Stimulated activated CD8-positive, alpha-beta memory T cell treated with anti-CD3 and anti-CD28 coated beads, Interleukin-15, amount 100 ng/mL, for 1 hour (primary cell): Measurements from ENCODE around the gene VAV1.
"Not testable (repeated sequence)": the region's sequence is repeated elsewhere in the genome, so short reads cannot be mapped to it uniquely, and the experiment has no call there.

Experiments used
- DNase-seq: peaks from one replicate; pipeline ENCODE4 v3.0.0-alpha.2; 2020; ENCODE audit warnings: low read depth

Gene VAV1

GRCh38 chr19:6852001-6852400 is 79.5 kb downstream of the VAV1 start:
- no peak for DNase-seq

- DNase-seq, result no peak
Measured at GRCh38 chr19:6853868-6854267, 81.4 kb downstream of the VAV1 start.

- no peak for DNase-seq
Measured at GRCh38 chr19:6854758-6855157, 82.2 kb downstream of the VAV1 start.

DNA sequence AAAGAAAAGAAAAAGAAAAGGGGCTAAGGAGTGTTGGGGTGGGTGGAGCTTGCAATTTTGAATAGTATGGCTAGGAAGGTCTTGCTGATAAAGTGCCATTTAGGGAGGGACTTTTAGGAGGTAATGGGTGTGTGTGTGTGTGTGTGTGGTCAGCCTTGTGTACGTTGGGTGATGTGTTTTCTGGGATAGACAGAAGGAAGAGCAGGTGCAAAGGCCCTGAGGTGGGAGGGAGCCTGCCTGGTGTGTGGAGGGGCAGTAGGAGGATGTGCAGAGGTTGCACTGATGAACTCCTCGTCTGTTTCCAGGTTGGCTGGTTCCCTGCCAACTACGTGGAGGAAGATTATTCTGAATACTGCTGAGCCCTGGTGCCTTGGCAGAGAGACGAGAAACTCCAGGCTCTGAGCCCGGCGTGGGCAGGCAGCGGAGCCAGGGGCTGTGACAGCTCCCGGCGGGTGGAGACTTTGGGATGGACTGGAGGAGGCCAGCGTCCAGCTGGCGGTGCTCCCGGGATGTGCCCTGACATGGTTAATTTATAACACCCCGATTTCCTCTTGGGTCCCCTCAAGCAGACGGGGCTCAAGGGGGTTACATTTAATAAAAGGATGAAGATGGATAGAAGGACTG is 84.4 kb downstream of the VAV1 start:
- no peak for DNase-seq

GRCh38 chr19:6861683-6862286 is 89.3 kb downstream of the VAV1 start:
- no peak for DNase-seq

GRCh38 chr19:6862673-6863078 is 90.2 kb downstream of the VAV1 start:
- peak; percentile 82 for DNase-seq

DNA sequence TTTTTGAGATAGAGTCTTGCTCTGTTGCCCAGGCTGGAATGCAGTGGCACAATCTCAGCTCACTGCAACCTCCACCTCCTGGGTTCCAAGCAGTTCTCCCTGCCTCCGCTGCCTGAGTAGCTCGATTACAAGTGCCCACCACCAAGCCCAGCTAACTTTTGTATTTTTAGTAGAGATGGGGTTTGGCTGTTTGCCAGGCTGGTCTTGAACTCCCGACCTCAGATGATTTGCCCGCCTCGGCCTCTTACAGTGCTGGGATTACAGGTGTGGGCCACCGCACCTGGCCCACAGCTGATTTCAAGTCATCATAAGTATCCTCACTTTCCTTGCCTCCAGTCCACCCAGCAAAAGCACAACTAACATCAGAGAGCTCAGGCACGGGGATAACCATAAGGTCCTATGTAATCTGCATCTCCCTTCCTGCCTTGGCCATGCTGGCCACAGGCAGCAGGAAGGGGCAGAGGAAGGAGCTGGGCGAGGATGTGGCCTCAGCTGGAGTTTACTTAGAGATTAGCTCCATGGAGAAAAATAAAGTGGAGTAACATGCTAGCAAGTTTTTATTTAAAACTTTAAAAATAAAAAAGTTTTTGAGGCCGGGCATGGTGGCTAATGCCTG is 91.9 kb downstream of the VAV1 start:
- no peak for DNase-seq

DNA sequence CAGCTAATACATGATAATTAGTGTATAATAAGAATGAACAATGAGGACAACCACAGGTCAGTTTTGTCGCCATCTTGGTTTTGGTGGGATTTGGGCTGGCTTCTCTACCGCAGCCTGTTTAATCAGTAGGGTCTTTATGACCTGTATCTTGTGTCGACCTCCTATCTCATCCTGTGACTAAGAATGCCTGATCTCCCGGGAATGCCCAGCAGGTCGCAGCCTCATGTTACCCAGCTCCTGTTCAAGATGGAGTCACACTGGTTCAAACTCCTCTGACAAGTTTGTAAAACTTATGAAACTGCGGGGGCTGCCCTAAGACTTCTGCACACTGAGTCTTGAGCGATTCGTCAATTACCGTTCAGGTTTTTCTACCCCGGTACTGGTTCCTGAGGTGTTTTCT is 93.3 kb downstream of the VAV1 start:
- DNase-seq, result no peak

DNA sequence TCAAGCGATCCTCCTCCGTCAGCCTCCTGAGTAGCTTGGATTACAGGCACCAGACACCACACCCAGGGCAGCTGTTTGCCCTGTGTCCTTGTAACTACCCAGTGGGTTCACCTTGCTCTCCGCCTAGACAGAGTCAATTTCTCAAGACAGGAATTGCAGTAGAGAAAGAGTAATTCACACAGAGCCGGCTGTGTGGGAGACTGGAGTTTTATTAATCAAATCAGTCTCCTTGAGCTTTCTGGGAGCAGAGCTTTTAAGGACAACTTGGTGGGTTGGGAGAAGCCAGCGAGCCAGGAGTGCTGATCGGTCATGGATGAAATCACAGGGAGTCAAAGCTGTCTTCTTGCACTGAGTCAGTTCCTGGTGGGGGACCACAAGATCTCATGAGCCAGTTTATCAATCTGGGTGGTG is 94.2 kb downstream of the VAV1 start:
- no peak for DNase-seq

DNA sequence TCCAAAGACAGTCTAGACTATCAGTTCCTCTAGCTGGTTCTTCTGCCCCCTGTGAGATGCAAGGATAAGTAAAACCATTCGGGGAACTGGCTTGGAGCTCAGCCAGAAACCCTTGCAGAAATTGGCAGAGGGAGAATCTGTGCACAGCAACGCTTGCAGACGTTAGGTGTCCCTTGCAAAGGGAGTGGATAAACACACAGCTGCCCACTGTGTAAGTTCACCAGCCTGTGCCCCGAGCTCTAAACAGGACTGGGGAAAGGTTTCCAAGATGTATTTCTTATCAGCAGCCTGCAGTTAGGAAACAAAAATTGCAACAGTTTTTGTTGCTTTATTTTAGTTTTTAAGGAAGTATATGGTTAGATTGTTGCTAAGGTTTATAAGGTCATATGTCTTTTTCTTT is 95.8 kb downstream of the VAV1 start:
- no peak for DNase-seq

DNA sequence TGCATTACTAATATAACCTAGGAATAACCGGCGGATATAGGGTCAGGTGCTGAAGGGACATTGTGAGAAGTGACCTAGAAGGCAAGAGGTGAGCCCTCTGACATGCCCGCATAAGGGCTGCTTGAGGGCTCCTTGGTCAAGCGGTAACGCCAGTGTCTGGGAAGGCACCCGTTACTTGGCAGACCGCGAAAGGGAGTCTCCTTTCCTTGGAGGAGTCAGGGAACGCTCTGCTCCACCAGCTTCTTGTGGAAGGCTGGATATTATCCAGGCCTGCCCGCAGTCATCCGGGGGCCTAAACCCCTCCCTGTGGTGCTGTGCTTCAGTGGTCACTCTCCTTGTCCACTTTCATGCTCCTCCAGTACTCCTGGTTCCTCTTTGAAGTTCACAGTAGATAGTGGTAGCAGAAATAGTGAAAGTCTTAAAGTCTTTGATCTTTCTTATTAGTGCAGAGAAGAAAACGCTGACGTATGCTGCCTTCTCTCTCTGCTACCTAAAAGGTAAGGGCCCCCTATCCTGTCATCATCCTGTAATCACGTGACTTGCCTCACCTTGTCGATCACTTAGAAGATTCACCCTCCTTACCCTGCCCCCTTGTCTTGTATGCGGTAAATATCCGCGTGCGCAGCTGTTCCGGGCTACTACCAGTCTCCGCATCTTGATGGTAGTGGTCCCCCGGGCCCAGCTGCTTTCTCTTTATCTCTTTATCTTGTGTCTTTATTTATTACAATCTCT is 96.8 kb downstream of the VAV1 start:
- not testable (repeated sequence) for DNase-seq

GRCh38 chr19:6873708-6874431 is 101.4 kb downstream of the VAV1 start:
- no peak for DNase-seq

GRCh38 chr19:6875218-6875617 is 102.7 kb downstream of the VAV1 start:
- DNase-seq, result no peak

DNA sequence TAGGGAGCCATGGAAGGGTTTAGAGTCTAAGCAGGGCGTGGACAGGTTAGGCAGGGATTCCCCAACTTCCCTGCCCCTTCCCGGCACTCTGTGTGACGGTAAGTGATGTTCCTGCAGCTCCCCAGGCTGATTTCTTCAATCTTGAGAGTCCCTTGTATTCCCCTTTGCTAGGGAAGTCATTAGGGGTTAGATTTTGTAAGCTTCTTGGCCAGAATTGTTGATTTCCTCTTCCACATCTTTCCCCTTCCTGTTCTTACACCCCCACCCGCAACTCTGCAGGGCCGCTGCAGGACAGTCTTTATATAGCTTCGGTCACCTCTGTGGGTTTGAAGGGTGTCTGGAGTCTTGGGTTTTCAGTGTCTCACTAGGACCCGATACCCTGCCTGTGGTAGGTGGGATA is 104.2 kb downstream of the VAV1 start:
- no peak for DNase-seq

- DNase-seq, result no peak
Measured at GRCh38 chr19:6877766-6878165, 105.3 kb downstream of the VAV1 start.

GRCh38 chr19:6886277-6886897 is 113.9 kb downstream of the VAV1 start:
- no peak for DNase-seq

DNA sequence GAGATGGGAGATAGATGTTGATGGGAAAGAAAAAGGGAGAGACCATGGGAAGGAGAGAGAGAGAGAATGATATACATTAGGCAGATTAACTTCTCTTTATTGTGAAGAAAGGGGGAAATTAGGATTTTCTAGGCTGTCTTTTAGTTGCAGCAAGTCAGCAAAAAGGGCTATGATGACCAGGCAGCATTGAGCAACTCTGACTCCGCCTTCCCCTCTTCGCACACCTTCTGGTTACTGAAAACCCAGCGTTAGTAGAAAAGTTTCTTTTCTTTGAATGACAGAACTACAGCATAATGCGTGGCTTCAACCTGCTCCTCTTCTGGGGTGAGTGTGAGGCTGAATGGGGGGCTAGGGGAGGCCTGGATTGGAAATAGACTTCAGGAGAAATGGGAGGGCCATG is 114.8 kb downstream of the VAV1 start, which contains the start of gene ADGRE1:
TSS of gene ADGRE1 (plus strand) at position 264 of the 400 bp plus-strand sequence. CDS start at position 294, 30 bp downstream.
- no peak for DNase-seq

DNA sequence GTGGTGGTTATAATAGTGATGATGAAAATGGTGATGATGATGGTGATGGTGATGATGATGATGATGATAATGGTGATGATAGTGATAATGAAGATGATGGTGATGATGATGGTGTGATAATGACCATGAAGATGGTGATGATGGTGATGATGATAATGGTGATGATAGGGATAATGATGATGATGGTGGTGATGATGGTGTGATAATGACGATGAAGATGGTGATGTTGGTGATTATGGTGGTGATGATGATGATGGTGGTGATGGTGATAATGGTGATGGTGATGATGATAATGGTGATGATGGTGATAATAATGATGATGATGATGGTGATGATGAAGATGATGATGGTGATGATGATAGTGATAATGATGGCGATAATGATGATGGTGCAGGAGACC is 116.5 kb downstream of the VAV1 start:
- DNase-seq, result no peak

DNA sequence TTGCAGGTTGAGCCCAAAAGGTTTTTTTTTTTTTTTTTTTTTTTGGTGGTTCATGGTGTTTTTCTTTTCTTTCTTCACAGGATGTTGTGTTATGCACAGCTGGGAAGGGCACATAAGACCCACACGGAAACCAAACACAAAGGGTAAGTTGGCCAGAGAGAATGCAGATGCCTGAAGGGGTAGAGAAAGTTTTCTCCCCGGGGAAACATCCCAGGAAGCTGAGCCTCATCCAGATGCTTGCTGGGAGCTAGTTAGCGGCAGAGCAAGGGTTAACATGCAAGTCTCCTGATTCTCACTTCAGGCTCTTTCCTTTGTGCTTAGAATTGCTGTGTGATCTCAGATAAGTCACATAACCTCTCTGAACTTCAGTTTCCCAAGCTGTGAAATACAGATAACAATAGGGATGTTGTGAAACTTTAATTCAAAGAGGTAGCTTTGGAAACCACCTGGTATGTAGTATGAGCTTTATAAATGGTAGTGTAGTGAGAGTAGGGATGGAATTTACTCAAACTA is 117.9 kb downstream of the VAV1 start:
- DNase-seq, result no peak

GRCh38 chr19:6890938-6891337 is 118.4 kb downstream of the VAV1 start:
- no peak for DNase-seq

DNA sequence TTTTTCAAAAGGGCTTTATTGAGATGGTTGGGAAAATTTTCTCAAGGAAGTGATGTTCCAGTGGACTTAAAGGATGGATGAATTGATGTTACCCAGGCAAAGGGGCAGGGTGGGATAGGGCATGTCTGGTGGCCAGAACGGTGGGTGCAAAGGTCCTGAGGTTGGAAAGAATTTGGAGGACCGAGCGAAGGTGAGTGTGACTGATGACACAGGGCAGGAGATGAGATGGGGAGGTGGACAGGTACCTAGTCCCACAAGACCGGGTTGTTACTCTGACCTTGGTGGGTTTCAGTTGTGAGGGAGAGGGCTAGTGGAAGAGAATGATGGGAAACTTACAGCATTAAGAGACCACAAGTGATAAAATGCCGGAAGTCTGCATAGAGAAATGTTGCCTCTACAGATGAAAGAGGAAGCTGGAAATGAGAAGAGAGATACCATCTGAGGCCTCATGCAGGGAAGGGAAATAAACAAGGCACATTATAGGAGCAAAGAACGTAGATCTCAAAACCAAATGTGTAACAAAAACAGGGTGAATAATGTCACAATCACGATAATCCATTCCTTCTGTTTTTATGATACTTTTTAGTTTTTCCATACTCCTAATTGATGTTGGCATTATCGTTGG is 119.4 kb downstream of the VAV1 start:
- DNase-seq, result no peak
